Activated naive CD8-positive, alpha-beta T cell treated with anti-CD3 and anti-CD28 coated beads for 36 hours (primary cell): ENCODE measurements around the gene SYCE3. TPM values are rescaled to one million over a fixed set of nuclear protein-coding genes. Genes with fewer than 3 reads are reported as not detected.

ENCODE experiments used
- DNase-seq: peaks from one replicate; pipeline ENCODE4 v3.0.0; 2021
- H3K27ac Mint-ChIP-seq: one replicate; pipeline ENCODE4 v1.8.0; 2022; ENCODE audit warnings: mild to moderate bottlenecking, moderate library complexity, mixed read lengths
- H3K27me3 Mint-ChIP-seq: one replicate; pipeline ENCODE4 v1.8.0; 2022; ENCODE audit warnings: mild to moderate bottlenecking, mixed read lengths
- H3K36me3 Mint-ChIP-seq: one replicate; pipeline ENCODE4 v1.8.0; 2021; ENCODE audit warnings: mild to moderate bottlenecking, mixed read lengths
- H3K4me1 Mint-ChIP-seq: one replicate; pipeline ENCODE4 v1.8.0; 2021; ENCODE audit warnings: mixed read lengths
- H3K4me3 Mint-ChIP-seq: one replicate; pipeline ENCODE4 v1.8.0; 2022; ENCODE audit warnings: mild to moderate bottlenecking, moderate library complexity, mixed read lengths
- H3K9me3 Mint-ChIP-seq: one replicate; pipeline ENCODE4 v1.8.0; 2022; ENCODE audit warnings: mixed read lengths
- total RNA-seq, 2 experiments: library from RNA; stranded (reverse); gene quantifications; one replicate each; pipeline ENCODE4 v1.2.3, GENCODE V29; 2021

The SYCE3 gene
- total RNA-seq, 2 experiments from 2014 or later: 1.3 to 1.9 TPM

DNA sequence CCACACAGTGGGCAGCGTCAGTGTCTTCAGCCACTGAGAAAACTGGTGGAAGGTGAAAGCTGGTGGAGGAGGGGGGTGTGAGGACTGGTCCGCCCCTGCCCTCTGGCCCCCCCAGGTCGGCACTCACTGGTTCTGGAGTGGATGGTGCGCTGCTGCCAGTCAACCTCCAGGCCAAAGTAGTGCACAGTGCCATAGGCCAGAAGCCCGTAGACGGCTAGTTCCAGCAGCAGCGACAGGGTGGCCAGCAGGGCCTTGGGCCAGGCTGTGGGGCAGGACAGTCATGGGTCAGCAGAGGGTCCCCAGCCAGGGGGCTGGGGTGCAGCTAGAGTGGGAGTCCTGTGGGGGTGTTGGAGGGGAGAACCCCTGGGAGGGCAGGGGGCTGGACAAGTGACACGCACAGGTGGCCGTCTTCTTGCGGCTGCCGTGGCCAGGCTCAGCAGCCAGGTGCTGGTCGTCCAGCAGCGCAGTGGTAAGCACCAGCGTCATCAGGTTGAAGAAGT lies 57.4 kb downstream of the SYCE3 start:
- no peak overlapping the region for H3K27ac Mint-ChIP-seq
- H3K4me3 Mint-ChIP-seq: no peak overlapping the region
- H3K36me3 Mint-ChIP-seq: peaks cover 7% of the 10 kb centered on the region
- peaks cover 7% of the 10 kb centered on the region for H3K4me1 Mint-ChIP-seq
- no peak for DNase-seq
- no peaks in the 10 kb centered on the region for H3K9me3 Mint-ChIP-seq
- no peaks in the 10 kb centered on the region for H3K27me3 Mint-ChIP-seq

DNA sequence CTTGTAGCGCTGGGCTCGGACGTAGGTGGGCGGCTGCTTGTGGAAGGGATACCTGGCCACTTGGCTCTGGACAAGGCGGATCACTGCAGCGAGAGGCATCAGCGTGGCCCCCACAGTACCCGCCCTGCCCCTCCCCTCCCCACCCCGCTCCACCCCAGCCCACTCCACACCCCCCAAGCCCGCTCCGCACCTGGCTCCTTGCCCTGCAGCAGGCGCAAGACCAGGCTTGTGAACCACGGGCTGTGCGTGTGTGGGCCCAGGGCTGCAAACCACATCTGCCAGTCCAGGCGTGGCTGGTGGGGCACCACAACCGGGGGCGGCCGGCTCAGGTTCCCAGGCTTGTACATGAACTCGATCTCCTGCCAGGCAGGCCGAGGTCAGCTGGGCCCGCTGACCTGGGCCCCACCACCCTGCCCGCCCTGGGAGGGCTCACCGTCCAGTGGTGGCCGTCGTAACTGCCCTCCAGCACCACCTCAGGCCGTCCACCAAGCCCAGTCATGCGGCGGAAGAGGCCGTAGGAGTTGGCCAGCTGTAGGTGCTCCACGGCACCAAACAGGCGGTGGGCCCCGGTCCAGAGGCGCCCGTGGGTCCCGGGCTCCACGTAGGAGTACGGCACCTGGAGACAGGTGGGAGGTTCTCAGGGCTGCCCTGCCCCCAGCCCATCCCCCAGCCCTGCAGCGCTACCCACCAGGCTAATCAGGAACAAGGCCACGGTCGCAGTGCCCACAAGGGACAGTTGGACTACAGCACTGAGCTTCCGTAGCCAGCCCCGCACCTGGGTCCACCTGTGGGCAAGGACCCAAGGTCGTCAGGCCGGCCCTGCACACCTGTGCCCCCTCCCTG lies 58.1 kb downstream of the SYCE3 start:
- H3K4me3 Mint-ChIP-seq: no peak overlapping the region
- H3K27me3 Mint-ChIP-seq: no peaks in the 10 kb centered on the region
- no peaks in the 10 kb centered on the region for H3K9me3 Mint-ChIP-seq
- H3K27ac Mint-ChIP-seq: no peak overlapping the region
- peaks cover 7% of the 10 kb centered on the region for H3K36me3 Mint-ChIP-seq
- no peak for DNase-seq
- peaks cover 7% of the 10 kb centered on the region for H3K4me1 Mint-ChIP-seq

DNA sequence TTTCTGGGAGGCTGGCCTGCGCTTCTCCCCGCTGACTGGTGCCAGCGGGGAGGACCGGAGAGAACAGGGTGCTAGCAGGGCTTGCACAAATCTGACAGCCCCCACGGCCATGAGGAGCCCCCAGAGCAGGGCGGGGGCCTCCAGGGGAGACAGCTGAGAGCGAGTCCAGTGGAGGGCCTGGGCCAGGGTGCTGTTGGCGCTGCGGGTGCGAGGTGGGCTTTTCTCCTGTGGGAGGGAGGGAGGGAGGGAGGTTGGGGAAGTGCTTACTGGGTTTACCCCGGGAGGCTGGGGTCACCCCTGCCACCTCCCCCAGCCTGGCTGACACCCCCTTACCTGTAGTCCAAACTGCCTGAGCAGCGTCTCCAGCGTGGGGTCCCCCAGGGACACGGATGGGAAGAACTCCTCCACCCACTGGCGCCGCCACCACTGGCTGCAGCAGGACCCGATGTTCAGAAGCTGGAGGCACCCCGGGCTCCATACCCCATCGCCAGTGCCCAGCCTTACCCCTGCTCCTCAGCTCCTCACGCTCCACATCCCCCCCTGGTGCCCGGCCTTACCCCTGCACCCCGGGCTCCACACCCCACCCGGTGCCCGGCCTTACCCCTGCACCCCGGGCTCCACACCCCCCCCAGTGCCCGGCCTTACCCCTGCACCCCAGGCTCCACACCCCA lies 59.1 kb downstream of the SYCE3 start:
- peaks cover 1% of the 10 kb centered on the region for H3K4me1 Mint-ChIP-seq
- peaks cover 2% of the 10 kb centered on the region for H3K36me3 Mint-ChIP-seq
- H3K27ac Mint-ChIP-seq: no peak overlapping the region
- no peak for DNase-seq
- no peaks in the 10 kb centered on the region for H3K27me3 Mint-ChIP-seq
- H3K4me3 Mint-ChIP-seq: no peak overlapping the region
- H3K9me3 Mint-ChIP-seq: no peaks in the 10 kb centered on the region

DNA sequence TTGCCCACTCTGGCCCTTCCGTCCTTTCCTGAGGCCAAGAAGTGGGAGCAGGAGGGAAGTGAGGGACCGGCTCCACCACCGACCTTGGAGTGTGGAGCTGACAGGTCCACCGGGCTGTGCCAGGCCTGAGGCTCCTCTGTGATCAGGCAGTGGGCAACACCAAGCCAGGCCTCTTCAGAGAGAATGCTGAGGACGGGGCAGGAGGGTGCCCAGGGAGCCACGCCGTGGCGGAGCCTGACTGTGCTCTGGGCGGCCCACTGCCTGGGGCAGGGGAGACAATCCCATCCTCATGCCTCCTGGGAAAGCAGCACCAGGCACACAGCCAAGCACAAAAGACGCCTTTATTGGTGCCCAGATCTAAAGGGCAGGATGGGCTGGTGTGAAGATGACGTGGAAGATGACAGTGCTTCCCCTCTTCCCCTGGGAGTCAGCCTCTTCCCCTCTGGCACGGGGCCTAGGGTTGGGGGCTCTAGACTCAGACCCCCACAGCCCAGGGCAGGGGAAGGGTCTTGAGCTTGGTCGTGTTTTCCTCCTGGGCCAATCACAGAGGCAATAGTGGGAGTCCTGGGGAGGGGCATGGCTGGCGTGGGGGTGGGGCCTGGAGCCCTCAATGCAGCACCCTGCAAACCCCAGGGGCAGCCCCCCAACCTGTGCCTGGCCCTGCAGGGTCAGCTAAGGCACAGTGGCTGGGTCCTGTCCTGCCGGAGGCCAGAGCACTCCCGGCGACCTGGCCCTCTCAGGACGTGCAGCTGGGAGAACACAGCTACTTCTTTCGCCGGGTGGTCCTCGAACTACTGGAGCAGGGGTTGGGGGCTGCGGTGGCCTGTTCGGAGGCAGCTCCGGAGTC lies 59.9 kb downstream of the SYCE3 start:
- H3K27me3 Mint-ChIP-seq: no peaks in the 10 kb centered on the region
- H3K27ac Mint-ChIP-seq: no peak overlapping the region
- H3K36me3 Mint-ChIP-seq: peaks cover 2% of the 10 kb centered on the region

DNA sequence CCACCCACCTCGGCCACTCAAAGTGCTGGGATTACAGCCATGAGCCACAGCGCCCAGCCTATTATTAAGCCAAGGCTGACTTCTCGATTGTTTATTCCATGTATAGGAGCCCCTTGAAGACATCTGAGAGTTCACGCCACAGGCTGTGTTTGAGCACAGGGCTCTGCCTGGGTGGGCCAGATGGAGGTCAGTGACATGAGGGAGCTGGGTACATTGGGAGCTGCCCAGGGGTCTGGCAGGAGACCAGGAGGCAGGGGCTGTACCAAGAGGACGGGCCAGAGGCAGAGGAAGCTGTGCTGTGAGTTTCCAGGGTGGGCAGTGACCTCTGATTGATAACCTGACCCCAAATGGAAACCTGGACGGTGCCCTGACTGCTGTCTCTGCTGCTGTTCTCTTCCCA lies 60.6 kb downstream of the SYCE3 start:
- H3K36me3 Mint-ChIP-seq: peaks cover 2% of the 10 kb centered on the region
- DNase-seq: no peak

More for the DNA sequence above, 59.9 kb downstream of the SYCE3 start:
- Mint-ChIP-seq H3K4me1 (peaks cover 6% of the 10 kb centered on the region), H3K9me3 (no peaks in the 10 kb centered on the region), H3K4me3 (no peak overlapping the region)
- DNase-seq: no peak

More for the DNA sequence above, 60.6 kb downstream of the SYCE3 start:
- H3K4me3 Mint-ChIP-seq: no peak overlapping the region
- H3K4me1 Mint-ChIP-seq: peaks cover 6% of the 10 kb centered on the region
- no peak overlapping the region for H3K27ac Mint-ChIP-seq
- H3K27me3 Mint-ChIP-seq: no peaks in the 10 kb centered on the region
- no peaks in the 10 kb centered on the region for H3K9me3 Mint-ChIP-seq

Other genes with a start within 250 kb of the SYCE3 start
- 1 to 10 TPM; 4.2 to 4.7 TPM for gene DENND6B, start 235.9 kb downstream of the SYCE3 start, total RNA-seq
- 10 to 100 TPM; 38.3 to 41.2 TPM for gene PPP6R2, start 219.6 kb downstream of the SYCE3 start, total RNA-seq
- gene SBF1, start 87.9 kb downstream of the SYCE3 start, total RNA-seq: 100 to 1,000 TPM; 101 to 102 TPM
- 1 to 10 TPM; 6.7 to 7.5 TPM for gene ADM2, start 81.4 kb downstream of the SYCE3 start, total RNA-seq
- under 1 TPM in 1 of 2 experiments, not detected in 1; 0.29 TPM for gene MIOX, start 76.1 kb downstream of the SYCE3 start, total RNA-seq
- 10 to 100 TPM; 59.3 to 62.6 TPM for gene LMF2, start 55.2 kb downstream of the SYCE3 start, total RNA-seq
- gene NCAPH2, start 54.7 kb downstream of the SYCE3 start, total RNA-seq: 100 to 1,000 TPM; 143 to 152 TPM
- gene SCO2, start 37.3 kb downstream of the SYCE3 start, total RNA-seq: 1 to 10 TPM; 5.0 to 6.0 TPM
- 10 to 100 TPM; 75.7 to 76.8 TPM for gene TYMP, start 32.9 kb downstream of the SYCE3 start, total RNA-seq
- 10 to 100 TPM; 15.1 to 15.9 TPM for gene KLHDC7B, start 17.0 kb downstream of the SYCE3 start, total RNA-seq
- gene CPT1B, start 15.5 kb upstream of the SYCE3 start, total RNA-seq: 10 to 100 TPM; 33.6 to 33.7 TPM
- 10 to 100 TPM; 57.3 to 60.3 TPM for gene CHKB, start 19.9 kb upstream of the SYCE3 start, total RNA-seq
- under 1 TPM; 0.16 to 0.21 TPM for gene MAPK8IP2, start 37.9 kb upstream of the SYCE3 start, total RNA-seq
- gene ARSA, start 65.2 kb upstream of the SYCE3 start, total RNA-seq: 10 to 100 TPM; 12.6 to 13.5 TPM
- under 1 TPM; 0.27 to 0.30 TPM for gene SHANK3, start 109.9 kb upstream of the SYCE3 start, total RNA-seq
- gene ACR, start 175.3 kb upstream of the SYCE3 start, total RNA-seq: not detected
- gene RABL2B, start 220.7 kb upstream of the SYCE3 start, total RNA-seq: 10 to 100 TPM; 21.1 to 25.2 TPM